GM12878 (cell line): ENCODE measurements around the gene ILF2. TPM values are rescaled to one million over a fixed set of nuclear protein-coding genes. Genes with fewer than 3 reads are reported as not detected.

Experiments used
- ATAC-seq: fragments of 200-7000 bp; cut with Tn5 transposase; 3 replicates; pipeline ENCODE4 v1.9.1; 2020; ENCODE audit warnings: mild to moderate bottlenecking, moderate library complexity
- BruUV-seq: library from RNA; stranded (reverse); fragments of 400-500 nt; replicated peaks from 2 replicates; lab custom pipeline; 2021; lab: Mats Ljungman, UMichigan
- CTCF ChIA-PET: fragments of 300-600 bp; sonication (Branson Sonifier 250); formaldehyde crosslinking; extraction: SDS; loops from one replicate; lab custom pipeline; 2021; ENCODE audit warnings: inconsistent platforms; lab: Yijun Ruan, JAX
- POLR2A ChIA-PET: fragments of 350-600 bp; formaldehyde crosslinking; extraction: SDS; loops from one replicate; lab custom pipeline; 2021; ENCODE audit warnings: inconsistent platforms; lab: Charles Lee
- RAD21 ChIA-PET: fragments of 300-600 bp; sonication (Branson Sonifier 250); formaldehyde crosslinking; loops from one replicate; lab custom pipeline; 2023; ENCODE audit warnings: antibody characterized with exemption; ENCODE audit not compliant: unreplicated experiment; lab: Charles Lee
- SMC1A ChIA-PET: fragments of 300-600 bp; sonication (Branson Sonifier 250); formaldehyde crosslinking; loops from one replicate; lab custom pipeline; 2023; ENCODE audit not compliant: unreplicated experiment, uncharacterized antibody; lab: Charles Lee
- DNase-seq: peaks from one replicate; pipeline ENCODE4 v3.0.0-alpha.2; 2011; ENCODE audit warnings: low read depth, low spot score
- FAIRE-seq: peaks from 3 replicates; lab custom pipeline; 2011; peaks lifted over from hg19 to GRCh38; lab: Jason Lieb, UNC
- H2AFZ ChIP-seq: 2 replicates; pipeline ENCODE4 v1.6.0; 2011; ENCODE audit warnings: low read depth, low read length, control low read depth; ENCODE audit not compliant: control insufficient read depth
- H3K27ac ChIP-seq: 2 replicates; pipeline ENCODE4 v1.5.1; 2011; ENCODE audit warnings: control low read depth; ENCODE audit not compliant: control insufficient read depth, insufficient read depth
- H3K27me3 ChIP-seq, 2 experiments: replicated peaks in 1 of 2; 2 replicates each; pipeline versions ENCODE4 v1.6.0 to v1.6.1; 2011; ENCODE audit warnings: low read length in 1 of 2; ENCODE audit not compliant: control insufficient read depth in 2 of 2, insufficient read depth in 2 of 2
- H3K36me3 ChIP-seq, 2 experiments: 2 replicates each; pipeline ENCODE4 v1.5.1; 2011; ENCODE audit warnings: low read length in 1 of 2; ENCODE audit not compliant: control insufficient read depth in 2 of 2, insufficient read depth in 2 of 2
- H3K4me1 ChIP-seq: 2 replicates; pipeline ENCODE4 v1.6.1; 2011; ENCODE audit warnings: mild to moderate bottlenecking, low read length, moderate library complexity, mixed read lengths; ENCODE audit not compliant: control insufficient read depth, insufficient read depth
- H3K4me2 ChIP-seq: 2 replicates; pipeline ENCODE4 v1.6.0; 2011; ENCODE audit warnings: control low read depth; ENCODE audit not compliant: control insufficient read depth, insufficient read depth
- H3K4me3 ChIP-seq: fragments of 200-600 bp; sonication (generic); 2 replicates; pipeline ENCODE4 v1.5.1; 2016
- H3K79me2 ChIP-seq: 2 replicates; pipeline ENCODE4 v1.6.0; 2011; ENCODE audit warnings: low read length; ENCODE audit not compliant: control insufficient read depth, insufficient read depth
- H3K9ac ChIP-seq: 2 replicates; pipeline ENCODE4 v1.8.0; 2011; ENCODE audit warnings: low read length, control low read depth, mixed read lengths; ENCODE audit not compliant: control insufficient read depth, insufficient read depth
- H3K9me3 ChIP-seq: replicated peaks from 3 replicates; pipeline ENCODE4 v1.5.1; 2011; ENCODE audit warnings: mild to moderate bottlenecking, low read length; ENCODE audit not compliant: control insufficient read depth, insufficient read depth
- H4K20me1 ChIP-seq: 2 replicates; pipeline ENCODE4 v1.6.0; 2011; ENCODE audit not compliant: control insufficient read depth, insufficient read depth
- BACH1 ChIP-seq: fragments of 450-650 bp; IDR thresholded peaks from 2 replicates; pipeline ENCODE4 v1.6.1; 2017; ENCODE audit warnings: mild to moderate bottlenecking, borderline replicate concordance
- BCL11A ChIP-seq: IDR thresholded peaks from 2 replicates; pipeline ENCODE4 v1.6.1; 2011; ENCODE audit warnings: low read depth, low read length
- CHD2 ChIP-seq: IDR thresholded peaks from 2 replicates; pipeline ENCODE4 v1.6.1; 2011; ENCODE audit warnings: low read depth, low read length, improper control_type of control experiment, borderline replicate concordance
- EED ChIP-seq: sonication (generic); IDR thresholded peaks from 2 replicates; pipeline ENCODE4 v1.6.1; 2016; ENCODE audit warnings: antibody characterized with exemption, low read depth
- FOXK2 ChIP-seq: fragments of 450-650 bp; IDR thresholded peaks from 2 replicates; pipeline ENCODE4 v1.6.1; 2017; ENCODE audit warnings: mild to moderate bottlenecking, moderate library complexity
- GATAD2B ChIP-seq: fragments of 450-650 bp; conservative IDR thresholded peaks from 2 replicates; pipeline ENCODE4 v1.6.1; 2017; ENCODE audit warnings: low read depth, mild to moderate bottlenecking, moderate library complexity
- KAT2A ChIP-seq: conservative IDR thresholded peaks from 2 replicates; pipeline ENCODE4 v1.6.1; 2011; ENCODE audit warnings: low read depth, low read length; ENCODE audit not compliant: control insufficient read depth
- MAX ChIP-seq: IDR thresholded peaks from 2 replicates; pipeline ENCODE4 v1.6.1; 2012; ENCODE audit warnings: low read depth, low read length, improper control_type of control experiment
- MTA3 ChIP-seq: IDR thresholded peaks from 2 replicates; pipeline ENCODE4 v1.6.1; 2012; ENCODE audit warnings: low read length, inconsistent platforms, borderline replicate concordance
- NRF1 ChIP-seq: conservative IDR thresholded peaks from 2 replicates; pipeline ENCODE4 v1.6.1; 2011; ENCODE audit warnings: mild to moderate bottlenecking, low read depth, low read length, improper control_type of control experiment
- RAD51 ChIP-seq: fragments of 450-650 bp; IDR thresholded peaks from 2 replicates; pipeline ENCODE4 v1.6.1; 2016; ENCODE audit warnings: moderate library complexity, mild to moderate bottlenecking, inconsistent platforms
- SIN3A ChIP-seq: IDR thresholded peaks from 2 replicates; pipeline ENCODE4 v1.6.1; 2012; ENCODE audit warnings: low read depth, low read length, improper control_type of control experiment
- SP1 ChIP-seq: IDR thresholded peaks from one replicate; pipeline ENCODE4 v1.6.1; 2011; ENCODE audit warnings: low read depth, low read length
- SRF ChIP-seq, 2 experiments: IDR thresholded peaks; 2 replicates each; pipeline ENCODE4 v1.6.1; 2011; ENCODE audit warnings: low read depth in 2 of 2, low read length in 2 of 2, mild to moderate bottlenecking in 1 of 2, moderate library complexity in 1 of 2
- TCF12 ChIP-seq: IDR thresholded peaks from 2 replicates; pipeline ENCODE4 v1.6.1; 2011; ENCODE audit warnings: low read depth, mild to moderate bottlenecking, low read length
- YBX1 ChIP-seq: fragments of 450-650 bp; IDR thresholded peaks from 2 replicates; pipeline ENCODE4 v1.6.1; 2016; ENCODE audit warnings: antibody characterized with exemption
- ZBTB33 ChIP-seq: fragments of 450-650 bp; IDR thresholded peaks from 2 replicates; pipeline ENCODE4 v1.6.1; 2017; ENCODE audit warnings: mild to moderate bottlenecking
- ZNF622 ChIP-seq: fragments of 450-650 bp; IDR thresholded peaks from 2 replicates; pipeline ENCODE4 v1.6.1; 2017; ENCODE audit warnings: mild to moderate bottlenecking, inconsistent platforms
- ZZZ3 ChIP-seq: IDR thresholded peaks from 2 replicates; pipeline ENCODE4 v1.6.1; 2011; ENCODE audit warnings: low read depth; ENCODE audit not compliant: control insufficient read depth, insufficient read length
- WGBS: methylation state at CpG from one replicate; pipeline ENCODE4 v1.1.6; 2016; ENCODE audit warnings: low lambda C conversion rate; ENCODE audit not compliant: insufficient replicate concordance, insufficient coverage; ENCODE audit errors: missing lambda C conversion rate; 5-methylcytosine and 5-hydroxymethylcytosine counted together
- in situ Hi-C: fragments of 300-500 bp; cut with MboI; formaldehyde crosslinking; loops from 9 replicates; pipeline ENCODE4 v1.14.3; 2018; ENCODE audit warnings: mixed read lengths
- intact Hi-C: fragments of 100-400 bp; cut with micrococcal nuclease; formaldehyde crosslinking; loops from one replicate; pipeline ENCODE4 v1.14.2; 2022; ENCODE audit not compliant: unreplicated experiment
- polyA plus RNA-seq, 11 experiments: library from polyadenylated mRNA; depleted of rRNA in 4 of 11; unstranded in 6 of 11; stranded (reverse) in 5 of 11; fragments of >200 nt; fragmentation: Nextera tagmentation in 4 of 11; fragmentation: Illumina TruSeq in 1 of 11; extraction: Ambion mirVana in 4 of 11; extraction: Trizol in 1 of 11; gene quantifications; 1 replicate in 1 of 11; 2 replicates in 10 of 11; pipeline versions ENCODE4 v1.2.1 to v1.2.3, GENCODE V29; 2011 to 2016; ENCODE audit warnings: inconsistent platforms in 2 of 11, missing spikeins in 2 of 11, low read depth in 1 of 11
- total RNA-seq, 4 experiments: library from RNA; depleted of rRNA in 3 of 4; stranded (reverse); fragments of >200 nt in 3 of 4; fragmentation: Illumina TruSeq in 1 of 4; extraction: Trizol in 1 of 4; gene quantifications; 2 replicates each; pipeline versions ENCODE4 v1.2.1 to v1.2.3, GENCODE V29; 2013 to 2021
- TF ChIP-seq, protein P1 (sequence below): fragments of 450-650 bp; IDR thresholded peaks from 2 replicates; pipeline ENCODE4 v1.6.1; 2017; ENCODE audit warnings: antibody characterized with exemption, mild to moderate bottlenecking, moderate library complexity
- TF ChIP-seq, protein P2 (sequence below): IDR thresholded peaks from 2 replicates; pipeline ENCODE4 v1.6.1; 2011; ENCODE audit warnings: low read depth, low read length, improper control_type of control experiment, borderline replicate concordance

ILF2 gene
- total and polyA plus RNA-seq, 10 of the 15 experiments (the other 5 are each of a cell fraction or from before 2014, with no cell fraction given): 261 to 520 (median 449) TPM

GRCh38 chr1:153667439-153667838 lies 3.4 kb downstream of the ILF2 start (continued):
- TF ChIP-seq, protein P1, sequence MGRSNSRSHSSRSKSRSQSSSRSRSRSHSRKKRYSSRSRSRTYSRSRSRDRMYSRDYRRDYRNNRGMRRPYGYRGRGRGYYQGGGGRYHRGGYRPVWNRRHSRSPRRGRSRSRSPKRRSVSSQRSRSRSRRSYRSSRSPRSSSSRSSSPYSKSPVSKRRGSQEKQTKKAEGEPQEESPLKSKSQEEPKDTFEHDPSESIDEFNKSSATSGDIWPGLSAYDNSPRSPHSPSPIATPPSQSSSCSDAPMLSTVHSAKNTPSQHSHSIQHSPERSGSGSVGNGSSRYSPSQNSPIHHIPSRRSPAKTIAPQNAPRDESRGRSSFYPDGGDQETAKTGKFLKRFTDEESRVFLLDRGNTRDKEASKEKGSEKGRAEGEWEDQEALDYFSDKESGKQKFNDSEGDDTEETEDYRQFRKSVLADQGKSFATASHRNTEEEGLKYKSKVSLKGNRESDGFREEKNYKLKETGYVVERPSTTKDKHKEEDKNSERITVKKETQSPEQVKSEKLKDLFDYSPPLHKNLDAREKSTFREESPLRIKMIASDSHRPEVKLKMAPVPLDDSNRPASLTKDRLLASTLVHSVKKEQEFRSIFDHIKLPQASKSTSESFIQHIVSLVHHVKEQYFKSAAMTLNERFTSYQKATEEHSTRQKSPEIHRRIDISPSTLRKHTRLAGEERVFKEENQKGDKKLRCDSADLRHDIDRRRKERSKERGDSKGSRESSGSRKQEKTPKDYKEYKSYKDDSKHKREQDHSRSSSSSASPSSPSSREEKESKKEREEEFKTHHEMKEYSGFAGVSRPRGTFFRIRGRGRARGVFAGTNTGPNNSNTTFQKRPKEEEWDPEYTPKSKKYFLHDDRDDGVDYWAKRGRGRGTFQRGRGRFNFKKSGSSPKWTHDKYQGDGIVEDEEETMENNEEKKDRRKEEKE: no peak
- TF ChIP-seq NRF1: no peak
- TF ChIP-seq SIN3A: no peak

- no peaks in the 10 kb centered on the region for H4K20me1 ChIP-seq
- H3K4me3 ChIP-seq: no peak overlapping the region
- no peak overlapping the region for H3K27ac ChIP-seq
- RAD21 ChIA-PET: no interaction called here
- no peak overlapping the region for H3K9ac ChIP-seq
- H3K9me3 ChIP-seq: no peaks in the 10 kb centered on the region
- in situ Hi-C loops: no loop called here
- WGBS: 99% methylated on average over 5 of the region's 5 CpGs
- SMC1A ChIA-PET: no interaction called here
- no peak overlapping the region for H2AFZ ChIP-seq
- DNase-seq (no peak), FAIRE-seq (no peak), ATAC-seq (no peak)
- POLR2A ChIA-PET: no interaction called here
- no TSS peak for BruUV-seq
- intact Hi-C loops: no loop called here
- H3K27me3 ChIP-seq: no peaks in the 10 kb centered on the region
- CTCF ChIA-PET: interaction anchor here (0.8 kb wide), 1 partner anchor 47 kb away, joined by 3 read pairs; the partner anchor contains the start of gene S100A14
- peaks cover 6% of the 10 kb centered on the region; the same call in 1 of the 2 replicates for H3K4me1 ChIP-seq
- H3K36me3 ChIP-seq: peaks cover 19 to 58% of the 10 kb centered on the region in 2 experiments
- no peak overlapping the region for H3K4me2 ChIP-seq
- H3K79me2 ChIP-seq: peaks cover 14% of the 10 kb centered on the region
- TF ChIP-seq BACH1 (no peak), EED (no peak), ZZZ3 (no peak), RAD51 (no peak), ZNF622 (no peak), KAT2A (no peak), ZBTB33 (no peak), CHD2 (no peak), MAX (no peak), GATAD2B (no peak), SRF (IDR thresholded peaks at IDR 0.05; ENCODE audit: low read depth in 2 of 2, low read length in 2 of 2) (no peak), YBX1 (no peak), TCF12 (no peak), BCL11A (no peak), FOXK2 (no peak), SP1 (no peak), MTA3 (no peak)
- TF ChIP-seq, protein P2, sequence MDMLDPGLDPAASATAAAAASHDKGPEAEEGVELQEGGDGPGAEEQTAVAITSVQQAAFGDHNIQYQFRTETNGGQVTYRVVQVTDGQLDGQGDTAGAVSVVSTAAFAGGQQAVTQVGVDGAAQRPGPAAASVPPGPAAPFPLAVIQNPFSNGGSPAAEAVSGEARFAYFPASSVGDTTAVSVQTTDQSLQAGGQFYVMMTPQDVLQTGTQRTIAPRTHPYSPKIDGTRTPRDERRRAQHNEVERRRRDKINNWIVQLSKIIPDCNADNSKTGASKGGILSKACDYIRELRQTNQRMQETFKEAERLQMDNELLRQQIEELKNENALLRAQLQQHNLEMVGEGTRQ: no peak
Measured at GRCh38 chr1:153663211-153663610, 7.6 kb downstream of the ILF2 start.
